H1 (cell line): Measurements from ENCODE around the gene EXOC2. TPM values are rescaled to one million over a fixed set of nuclear protein-coding genes. Genes with fewer than 3 reads are reported as not detected.

Experiments used
- EP300 ChIP-seq, 2 experiments: IDR thresholded peaks; 1 replicate in 1 of 2; 2 replicates in 1 of 2; pipeline ENCODE4 v1.6.1; 2011 to 2012; ENCODE audit warnings: low read depth in 2 of 2, low read length in 2 of 2, mild to moderate bottlenecking in 2 of 2, borderline replicate concordance in 1 of 2, inconsistent platforms in 1 of 2, moderate library complexity in 1 of 2
- NRF1 ChIP-seq: IDR thresholded peaks from 2 replicates; pipeline ENCODE4 v1.6.1; 2011; ENCODE audit warnings: mild to moderate bottlenecking, low read depth, low read length, improper control_type of control experiment
- YY1 ChIP-seq: IDR thresholded peaks from 2 replicates; pipeline ENCODE4 v1.6.1; 2011; ENCODE audit warnings: low read depth, mild to moderate bottlenecking, low read length
- polyA plus RNA-seq, 7 experiments: library from polyadenylated mRNA; depleted of rRNA in 3 of 7; stranded (reverse) in 5 of 7; unstranded in 2 of 7; fragments of >200 nt in 5 of 7; fragments of 200-250 nt in 2 of 7; gene quantifications; 1 replicate in 5 of 7; 2 replicates in 1 of 7; 4 replicates in 1 of 7; pipeline versions ENCODE4 v1.2.1 to v1.2.3, GENCODE V29; 2011 to 2013; ENCODE audit warnings: missing spikeins in 2 of 7, mixed read lengths in 2 of 7
- total RNA-seq: library from RNA; stranded (reverse); fragmentation: NEBNext Ultra II Directional; extraction: Animal tissue kit (Norgen Biotek cat#: 25700); gene quantifications from 2 replicates; pipeline ENCODE4 v1.2.1, GENCODE V29; 2021

The EXOC2 gene
- total and polyA plus RNA-seq, 2 of the 8 experiments (the other 6 are each of a cell fraction or from before 2014, with no cell fraction given) = 25.5 to 44.4 TPM

DNA sequence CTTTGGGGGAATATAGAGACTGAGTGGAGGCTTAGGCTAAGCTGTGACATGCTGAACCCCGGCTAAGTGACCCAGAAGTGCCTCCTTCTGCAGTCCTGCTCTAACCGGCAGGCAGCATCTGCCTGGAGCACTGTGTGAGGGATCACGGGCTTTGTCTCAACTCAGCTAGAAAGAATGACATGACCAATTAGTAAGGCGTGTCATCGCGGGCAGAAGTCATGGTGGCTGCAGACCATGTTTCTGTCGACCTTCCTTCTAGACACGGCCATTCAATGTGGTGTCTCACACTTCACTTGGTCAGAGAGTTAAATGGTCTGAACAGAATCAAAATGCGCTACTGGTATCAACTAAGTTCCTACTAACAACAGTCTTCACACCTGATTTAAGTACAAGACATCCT, 71.0 kb downstream of the EXOC2 start (continued):
- no peak for TF ChIP-seq NRF1
- TF ChIP-seq EP300 (IDR thresholded peaks at IDR 0.05; ENCODE audit: borderline replicate concordance in 1 of 2, low read depth in 2 of 2, low read length in 2 of 2) = no peak
- no peak for TF ChIP-seq YY1
